ENCODE measurements around the gene NFKBIL1.
"Not testable (repeated sequence)": the region's sequence is repeated elsewhere in the genome, so short reads cannot be mapped to it uniquely, and the experiment has no call there.

The NFKBIL1 gene

GRCh38 chr6:31546958-31547726 is at the start of gene NFKBIL1:
NFKBIL1 (plus strand) TSS chr6:31547608; CDS start chr6:31547695, 87 bp downstream.
- TF ChIP-seq CTCF (IDR thresholded peaks at IDR 0.05; ENCODE audit: poor library complexity, severe bottlenecking) = peak; percentile 86
- Histone ChIP-seq H3K36me3 (ENCODE audit: low read depth) (peaks cover 47% of the 10 kb centered on the region), H3K27me3 (ENCODE audit: insufficient read depth, poor library complexity, severe bottlenecking) (no peaks in the 10 kb centered on the region), H3K27ac (ENCODE audit: poor library complexity, severe bottlenecking) (peak within 1 kb of the TSS; percentile 58), H3K4me3 (ENCODE audit: severe bottlenecking) (peak within 1 kb of the TSS; percentile 43), H3K9me3 (ENCODE audit: severe bottlenecking) (no peaks in the 10 kb centered on the region), H3K4me1 (ENCODE audit: insufficient read depth, poor library complexity, severe bottlenecking) (peaks cover 7% of the 10 kb centered on the region)
- DNase-seq (ENCODE audit: low spot score) (peak; percentile 94), ATAC-seq (ENCODE audit: low read depth) (peak; percentile 84)

GRCh38 chr6:31498748-31499147 is 48.7 kb upstream of the NFKBIL1 start:
- H3K4me3 ChIP-seq (ENCODE audit: severe bottlenecking) = peak overlapping the region; percentile 76
- no peak for TF ChIP-seq CTCF (IDR thresholded peaks at IDR 0.05; ENCODE audit: poor library complexity, severe bottlenecking)
- no peak overlapping the region for H3K27ac ChIP-seq (ENCODE audit: poor library complexity, severe bottlenecking)
- H3K4me1 ChIP-seq (ENCODE audit: insufficient read depth, poor library complexity, severe bottlenecking) = peaks cover 7% of the 10 kb centered on the region
- no peaks in the 10 kb centered on the region for H3K27me3 ChIP-seq (ENCODE audit: insufficient read depth, poor library complexity, severe bottlenecking)
- ATAC-seq (ENCODE audit: low read depth) (no peak), DNase-seq (ENCODE audit: low spot score) (no peak)
- no peaks in the 10 kb centered on the region for H3K36me3 ChIP-seq (ENCODE audit: low read depth)
- no peaks in the 10 kb centered on the region for H3K9me3 ChIP-seq (ENCODE audit: severe bottlenecking)

GRCh38 chr6:31499648-31500047 is 47.8 kb upstream of the NFKBIL1 start:
- not testable (repeated sequence) for H3K27me3 ChIP-seq (ENCODE audit: insufficient read depth, poor library complexity, severe bottlenecking); ATAC-seq (ENCODE audit: low read depth); H3K4me1 ChIP-seq (ENCODE audit: insufficient read depth, poor library complexity, severe bottlenecking); H3K9me3 ChIP-seq (ENCODE audit: severe bottlenecking); H3K27ac ChIP-seq (ENCODE audit: poor library complexity, severe bottlenecking); H3K4me3 ChIP-seq (ENCODE audit: severe bottlenecking); DNase-seq (ENCODE audit: low spot score); H3K36me3 ChIP-seq (ENCODE audit: low read depth)

GRCh38 chr6:31502586-31502985 is 44.8 kb upstream of the NFKBIL1 start:
- H3K27ac ChIP-seq (ENCODE audit: poor library complexity, severe bottlenecking) = no peak overlapping the region
- H3K27me3 ChIP-seq (ENCODE audit: insufficient read depth, poor library complexity, severe bottlenecking) = no peaks in the 10 kb centered on the region
- DNase-seq (ENCODE audit: low spot score) (no peak), ATAC-seq (ENCODE audit: low read depth) (no peak)
- no peak overlapping the region for H3K4me3 ChIP-seq (ENCODE audit: severe bottlenecking)
- H3K36me3 ChIP-seq (ENCODE audit: low read depth) = no peaks in the 10 kb centered on the region
- no peak for TF ChIP-seq CTCF (IDR thresholded peaks at IDR 0.05; ENCODE audit: poor library complexity, severe bottlenecking)
- H3K4me1 ChIP-seq (ENCODE audit: insufficient read depth, poor library complexity, severe bottlenecking) = no peaks in the 10 kb centered on the region
- H3K9me3 ChIP-seq (ENCODE audit: severe bottlenecking) = no peaks in the 10 kb centered on the region

GRCh38 chr6:31509036-31509435 is 38.4 kb upstream of the NFKBIL1 start:
- H3K36me3 ChIP-seq (ENCODE audit: low read depth) = peaks cover 14% of the 10 kb centered on the region
- DNase-seq (ENCODE audit: low spot score); H3K27me3 ChIP-seq (ENCODE audit: insufficient read depth, poor library complexity, severe bottlenecking); H3K4me3 ChIP-seq (ENCODE audit: severe bottlenecking); ATAC-seq (ENCODE audit: low read depth); H3K4me1 ChIP-seq (ENCODE audit: insufficient read depth, poor library complexity, severe bottlenecking); H3K27ac ChIP-seq (ENCODE audit: poor library complexity, severe bottlenecking); H3K9me3 ChIP-seq (ENCODE audit: severe bottlenecking): not testable (repeated sequence)

- TF ChIP-seq CTCF (IDR thresholded peaks at IDR 0.05; ENCODE audit: poor library complexity, severe bottlenecking) = no peak
- H3K27me3 ChIP-seq (ENCODE audit: insufficient read depth, poor library complexity, severe bottlenecking) = no peaks in the 10 kb centered on the region
- peaks cover 14% of the 10 kb centered on the region for H3K36me3 ChIP-seq (ENCODE audit: low read depth)
- ATAC-seq (ENCODE audit: low read depth) (no peak), DNase-seq (ENCODE audit: low spot score) (no peak)
- H3K27ac ChIP-seq (ENCODE audit: poor library complexity, severe bottlenecking) = no peak overlapping the region
- no peaks in the 10 kb centered on the region for H3K4me1 ChIP-seq (ENCODE audit: insufficient read depth, poor library complexity, severe bottlenecking)
- no peak overlapping the region for H3K4me3 ChIP-seq (ENCODE audit: severe bottlenecking)
- H3K9me3 ChIP-seq (ENCODE audit: severe bottlenecking) = peaks cover 4% of the 10 kb centered on the region
Observed at GRCh38 chr6:31510007-31510406, 37.4 kb upstream of the NFKBIL1 start.
